K562 (cell line): ENCODE results near the gene PNRC2. TPM values are rescaled to one million over a fixed set of nuclear protein-coding genes. Genes with fewer than 3 reads are reported as not detected.

ENCODE experiments used
- ATF7 ChIP-seq: fragments of 450-650 bp; IDR thresholded peaks from 2 replicates; pipeline ENCODE4 v1.7.1; 2014; ENCODE audit warnings: mild to moderate bottlenecking, moderate library complexity
- CAMTA2 ChIP-seq: fragments of 250-450 bp; sonication (Bioruptor Pico); conservative IDR thresholded peaks from 2 replicates; pipeline ENCODE4 v1.5.1; 2022
- KAT8 ChIP-seq: fragments of 450-650 bp; IDR thresholded peaks from 2 replicates; pipeline ENCODE4 v1.6.1; 2016; ENCODE audit warnings: low read depth, mild to moderate bottlenecking
- MXD1 ChIP-seq: fragments of 250-450 bp; sonication (Bioruptor Pico); IDR thresholded peaks from 2 replicates; pipeline ENCODE4 v1.8.0; 2021; ENCODE audit warnings: borderline replicate concordance, mild to moderate bottlenecking, moderate library complexity; ENCODE audit not compliant: poor library complexity, severe bottlenecking
- NR2F6 ChIP-seq: fragments of 450-650 bp; formaldehyde crosslinking; IDR thresholded peaks from 2 replicates; pipeline ENCODE4 v1.4.0; 2020; ENCODE audit warnings: mild to moderate bottlenecking
- SFPQ ChIP-seq: fragments of 200-400 bp; formaldehyde crosslinking; IDR thresholded peaks from 2 replicates; pipeline ENCODE4 v1.6.1; 2017; ENCODE audit warnings: mild to moderate bottlenecking, low read depth, low read length, moderate library complexity
- SP2 ChIP-seq: IDR thresholded peaks from 2 replicates; pipeline ENCODE4 v1.6.1; 2011; ENCODE audit warnings: mild to moderate bottlenecking, low read depth, low read length, moderate library complexity; ENCODE audit not compliant: poor library complexity, severe bottlenecking; ENCODE audit errors: extremely low read depth
- TSC22D4 ChIP-seq: fragments of 450-650 bp; IDR thresholded peaks from 2 replicates; pipeline ENCODE4 v1.6.1; 2016; ENCODE audit warnings: missing genetic modification characterization, missing biosample characterization, control low read depth
- ZNF224 ChIP-seq: sonication (generic); formaldehyde crosslinking; IDR thresholded peaks from 2 replicates; pipeline ENCODE4 v1.8.0; 2022; ENCODE audit warnings: mild to moderate bottlenecking, missing genetic modification reagents
- ZNF699 ChIP-seq: fragments of 250-450 bp; sonication (Bioruptor Pico); IDR thresholded peaks from 2 replicates; pipeline ENCODE4 v1.8.0; 2021; ENCODE audit warnings: mild to moderate bottlenecking, moderate library complexity; ENCODE audit not compliant: insufficient replicate concordance
- polyA plus RNA-seq, 8 experiments: library from polyadenylated mRNA; depleted of rRNA in 4 of 8; stranded (reverse) in 5 of 8; unstranded in 3 of 8; fragments of >200 nt; fragmentation: Nextera tagmentation in 2 of 8; fragmentation: Illumina TruSeq in 1 of 8; extraction: Ambion mirVana in 2 of 8; extraction: Trizol in 1 of 8; gene quantifications; 2 replicates each; pipeline versions ENCODE4 v1.2.1 to v1.2.3, GENCODE V29; 2011 to 2014; ENCODE audit warnings: inconsistent platforms in 1 of 8, missing spikeins in 1 of 8
- total RNA-seq, 7 experiments: library from RNA; depleted of rRNA in 6 of 7; stranded (reverse); fragments of >200 nt in 6 of 7; fragmentation: Illumina TruSeq in 2 of 7; extraction: Trizol in 2 of 7; gene quantifications; 2 replicates each; pipeline versions ENCODE4 v1.2.1 to v1.2.3, GENCODE V29; 2011 to 2021; ENCODE audit warnings: low replicate concordance in 1 of 7
- TF ChIP-seq, protein P1 (sequence below): fragments of 450-650 bp; IDR thresholded peaks from 2 replicates; pipeline ENCODE4 v1.6.1; 2016; ENCODE audit warnings: mild to moderate bottlenecking, moderate library complexity

The PNRC2 gene
- total and polyA plus RNA-seq, 9 of the 15 experiments (the other 6 are each of a cell fraction or from before 2014, with no cell fraction given), result 127 to 303 (median 203) TPM

GRCh38 chr1:23959461-23960290 is at the start of gene PNRC2 (continued):
- TF ChIP-seq, protein P1, sequence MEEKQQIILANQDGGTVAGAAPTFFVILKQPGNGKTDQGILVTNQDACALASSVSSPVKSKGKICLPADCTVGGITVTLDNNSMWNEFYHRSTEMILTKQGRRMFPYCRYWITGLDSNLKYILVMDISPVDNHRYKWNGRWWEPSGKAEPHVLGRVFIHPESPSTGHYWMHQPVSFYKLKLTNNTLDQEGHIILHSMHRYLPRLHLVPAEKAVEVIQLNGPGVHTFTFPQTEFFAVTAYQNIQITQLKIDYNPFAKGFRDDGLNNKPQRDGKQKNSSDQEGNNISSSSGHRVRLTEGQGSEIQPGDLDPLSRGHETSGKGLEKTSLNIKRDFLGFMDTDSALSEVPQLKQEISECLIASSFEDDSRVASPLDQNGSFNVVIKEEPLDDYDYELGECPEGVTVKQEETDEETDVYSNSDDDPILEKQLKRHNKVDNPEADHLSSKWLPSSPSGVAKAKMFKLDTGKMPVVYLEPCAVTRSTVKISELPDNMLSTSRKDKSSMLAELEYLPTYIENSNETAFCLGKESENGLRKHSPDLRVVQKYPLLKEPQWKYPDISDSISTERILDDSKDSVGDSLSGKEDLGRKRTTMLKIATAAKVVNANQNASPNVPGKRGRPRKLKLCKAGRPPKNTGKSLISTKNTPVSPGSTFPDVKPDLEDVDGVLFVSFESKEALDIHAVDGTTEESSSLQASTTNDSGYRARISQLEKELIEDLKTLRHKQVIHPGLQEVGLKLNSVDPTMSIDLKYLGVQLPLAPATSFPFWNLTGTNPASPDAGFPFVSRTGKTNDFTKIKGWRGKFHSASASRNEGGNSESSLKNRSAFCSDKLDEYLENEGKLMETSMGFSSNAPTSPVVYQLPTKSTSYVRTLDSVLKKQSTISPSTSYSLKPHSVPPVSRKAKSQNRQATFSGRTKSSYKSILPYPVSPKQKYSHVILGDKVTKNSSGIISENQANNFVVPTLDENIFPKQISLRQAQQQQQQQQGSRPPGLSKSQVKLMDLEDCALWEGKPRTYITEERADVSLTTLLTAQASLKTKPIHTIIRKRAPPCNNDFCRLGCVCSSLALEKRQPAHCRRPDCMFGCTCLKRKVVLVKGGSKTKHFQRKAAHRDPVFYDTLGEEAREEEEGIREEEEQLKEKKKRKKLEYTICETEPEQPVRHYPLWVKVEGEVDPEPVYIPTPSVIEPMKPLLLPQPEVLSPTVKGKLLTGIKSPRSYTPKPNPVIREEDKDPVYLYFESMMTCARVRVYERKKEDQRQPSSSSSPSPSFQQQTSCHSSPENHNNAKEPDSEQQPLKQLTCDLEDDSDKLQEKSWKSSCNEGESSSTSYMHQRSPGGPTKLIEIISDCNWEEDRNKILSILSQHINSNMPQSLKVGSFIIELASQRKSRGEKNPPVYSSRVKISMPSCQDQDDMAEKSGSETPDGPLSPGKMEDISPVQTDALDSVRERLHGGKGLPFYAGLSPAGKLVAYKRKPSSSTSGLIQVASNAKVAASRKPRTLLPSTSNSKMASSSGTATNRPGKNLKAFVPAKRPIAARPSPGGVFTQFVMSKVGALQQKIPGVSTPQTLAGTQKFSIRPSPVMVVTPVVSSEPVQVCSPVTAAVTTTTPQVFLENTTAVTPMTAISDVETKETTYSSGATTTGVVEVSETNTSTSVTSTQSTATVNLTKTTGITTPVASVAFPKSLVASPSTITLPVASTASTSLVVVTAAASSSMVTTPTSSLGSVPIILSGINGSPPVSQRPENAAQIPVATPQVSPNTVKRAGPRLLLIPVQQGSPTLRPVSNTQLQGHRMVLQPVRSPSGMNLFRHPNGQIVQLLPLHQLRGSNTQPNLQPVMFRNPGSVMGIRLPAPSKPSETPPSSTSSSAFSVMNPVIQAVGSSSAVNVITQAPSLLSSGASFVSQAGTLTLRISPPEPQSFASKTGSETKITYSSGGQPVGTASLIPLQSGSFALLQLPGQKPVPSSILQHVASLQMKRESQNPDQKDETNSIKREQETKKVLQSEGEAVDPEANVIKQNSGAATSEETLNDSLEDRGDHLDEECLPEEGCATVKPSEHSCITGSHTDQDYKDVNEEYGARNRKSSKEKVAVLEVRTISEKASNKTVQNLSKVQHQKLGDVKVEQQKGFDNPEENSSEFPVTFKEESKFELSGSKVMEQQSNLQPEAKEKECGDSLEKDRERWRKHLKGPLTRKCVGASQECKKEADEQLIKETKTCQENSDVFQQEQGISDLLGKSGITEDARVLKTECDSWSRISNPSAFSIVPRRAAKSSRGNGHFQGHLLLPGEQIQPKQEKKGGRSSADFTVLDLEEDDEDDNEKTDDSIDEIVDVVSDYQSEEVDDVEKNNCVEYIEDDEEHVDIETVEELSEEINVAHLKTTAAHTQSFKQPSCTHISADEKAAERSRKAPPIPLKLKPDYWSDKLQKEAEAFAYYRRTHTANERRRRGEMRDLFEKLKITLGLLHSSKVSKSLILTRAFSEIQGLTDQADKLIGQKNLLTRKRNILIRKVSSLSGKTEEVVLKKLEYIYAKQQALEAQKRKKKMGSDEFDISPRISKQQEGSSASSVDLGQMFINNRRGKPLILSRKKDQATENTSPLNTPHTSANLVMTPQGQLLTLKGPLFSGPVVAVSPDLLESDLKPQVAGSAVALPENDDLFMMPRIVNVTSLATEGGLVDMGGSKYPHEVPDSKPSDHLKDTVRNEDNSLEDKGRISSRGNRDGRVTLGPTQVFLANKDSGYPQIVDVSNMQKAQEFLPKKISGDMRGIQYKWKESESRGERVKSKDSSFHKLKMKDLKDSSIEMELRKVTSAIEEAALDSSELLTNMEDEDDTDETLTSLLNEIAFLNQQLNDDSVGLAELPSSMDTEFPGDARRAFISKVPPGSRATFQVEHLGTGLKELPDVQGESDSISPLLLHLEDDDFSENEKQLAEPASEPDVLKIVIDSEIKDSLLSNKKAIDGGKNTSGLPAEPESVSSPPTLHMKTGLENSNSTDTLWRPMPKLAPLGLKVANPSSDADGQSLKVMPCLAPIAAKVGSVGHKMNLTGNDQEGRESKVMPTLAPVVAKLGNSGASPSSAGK, result no peak
- TF ChIP-seq ZNF699 (CRISPR knock-in tag) (no peak), SP2 (no peak), MXD1 (CRISPR knock-in tag) (peak; percentile 2), TSC22D4 (tag) (no peak), CAMTA2 (CRISPR knock-in tag) (no peak), ATF7 (peak; percentile 68; the same call in 1 of the 2 replicates), SFPQ (no peak), ZNF224 (CRISPR knock-in tag) (0 out of 2 replicates have a peak, but pooled peaks have one; percentile 71), KAT8 (peak; percentile 96), NR2F6 (CRISPR knock-in tag) (peak; percentile 73; the same call in 1 of the 2 replicates)
